ENCODE results near the gene GABRG3.

The GABRG3 gene

DNA sequence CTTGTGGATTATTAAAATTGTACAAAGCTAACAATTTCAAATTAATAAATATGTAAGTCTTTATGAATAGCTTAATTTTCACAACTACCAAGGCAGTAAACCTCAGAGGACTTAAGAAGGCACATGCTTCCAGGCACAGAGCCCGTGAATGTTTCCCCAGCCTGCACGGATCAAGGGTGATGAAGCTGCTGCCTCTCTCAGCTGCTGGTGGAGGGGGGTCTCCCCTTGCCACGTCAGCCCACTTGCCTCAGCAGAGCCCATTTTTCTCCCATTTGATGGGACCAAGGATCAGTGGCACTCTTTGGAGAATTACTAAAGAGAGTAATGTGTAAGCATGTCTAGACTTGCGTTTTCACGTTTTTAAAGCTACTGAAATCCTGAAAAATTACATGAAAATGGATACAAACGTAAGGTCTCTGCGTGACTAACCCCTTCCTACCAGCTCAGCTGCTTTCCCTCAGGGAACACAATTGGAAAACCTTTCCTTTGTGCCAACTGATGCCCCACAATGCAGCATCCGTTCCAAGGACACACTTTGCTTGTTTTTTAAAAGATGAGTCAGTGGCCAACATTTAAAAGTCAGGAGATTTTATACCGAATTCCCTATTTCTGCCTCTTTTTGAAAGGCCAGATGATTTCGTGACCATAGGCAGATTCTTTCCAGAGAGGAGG, 494.1 kb downstream of the GABRG3 start:
- H3K4me3 ChIP-seq (ENCODE audit: insufficient read length, low read depth): no peak overlapping the region
- no peak overlapping the region for H3K9ac ChIP-seq (ENCODE audit: insufficient read length, low read depth)
- TF ChIP-seq YY1 (IDR thresholded peaks at IDR 0.05; ENCODE audit: insufficient read depth, insufficient read length) (no peak), ZNF274 (IDR thresholded peaks at IDR 0.05; ENCODE audit: low read depth, low read length) (no peak), SUZ12 (IDR thresholded peaks at IDR 0.05; ENCODE audit: extremely low read depth, insufficient read depth, insufficient read length) (no peak)
- H3K27me3 ChIP-seq (ENCODE audit: insufficient read depth, insufficient read length): no peaks in the 10 kb centered on the region
- H3K9me3 ChIP-seq (ENCODE audit: insufficient read depth, low read length): no peaks in the 10 kb centered on the region
- H3K4me1 ChIP-seq (ENCODE audit: insufficient read depth, insufficient read length): no peaks in the 10 kb centered on the region
- DNase-seq (ENCODE audit: low read depth, low spot score): no peak
- no peaks in the 10 kb centered on the region for H3K36me3 ChIP-seq (ENCODE audit: insufficient read depth, insufficient read length, low read length)

- no peak overlapping the region for H3K9ac ChIP-seq (ENCODE audit: insufficient read length, low read depth)
- no peak overlapping the region for H3K4me3 ChIP-seq (ENCODE audit: insufficient read length, low read depth)
- H3K36me3 ChIP-seq (ENCODE audit: insufficient read depth, insufficient read length, low read length): no peaks in the 10 kb centered on the region
- no peak for DNase-seq (ENCODE audit: low read depth, low spot score)
- TF ChIP-seq ZNF274 (IDR thresholded peaks at IDR 0.05; ENCODE audit: low read depth, low read length) (no peak), SUZ12 (IDR thresholded peaks at IDR 0.05; ENCODE audit: extremely low read depth, insufficient read depth, insufficient read length) (no peak), YY1 (IDR thresholded peaks at IDR 0.05; ENCODE audit: insufficient read depth, insufficient read length) (no peak)
- H3K27me3 ChIP-seq (ENCODE audit: insufficient read depth, insufficient read length): no peaks in the 10 kb centered on the region
- H3K4me1 ChIP-seq (ENCODE audit: insufficient read depth, insufficient read length): no peaks in the 10 kb centered on the region
- H3K9me3 ChIP-seq (ENCODE audit: insufficient read depth, low read length): peaks cover 3% of the 10 kb centered on the region; the same call in 1 of the 2 replicates
Measured at GRCh38 chr15:27466758-27467157, 495.8 kb downstream of the GABRG3 start.

DNA sequence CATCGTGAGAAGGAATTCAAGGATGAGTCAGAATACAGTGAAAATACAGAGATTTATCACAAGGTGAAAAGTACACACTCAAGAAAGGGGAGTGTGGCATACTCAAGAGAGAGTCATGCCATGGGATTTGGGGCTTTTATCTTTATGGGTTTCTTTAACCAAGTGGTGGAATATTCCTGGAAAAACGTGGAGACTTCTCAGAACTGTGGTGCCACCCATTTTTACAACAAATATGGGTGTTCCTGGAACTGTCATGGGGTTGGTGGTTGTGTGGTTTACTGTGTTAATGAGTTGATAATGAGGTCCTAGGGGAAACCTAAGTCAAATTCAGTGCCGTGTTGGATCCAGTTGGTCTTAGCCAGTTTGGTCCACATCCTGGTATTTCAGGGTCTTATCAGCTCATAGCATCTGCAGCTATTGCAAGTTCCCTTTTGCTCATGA, 497.2 kb downstream of the GABRG3 start:
- no peak for TF ChIP-seq SUZ12 (IDR thresholded peaks at IDR 0.05; ENCODE audit: extremely low read depth, insufficient read depth, insufficient read length)
- no peak for TF ChIP-seq ZNF274 (IDR thresholded peaks at IDR 0.05; ENCODE audit: low read depth, low read length)
- TF ChIP-seq YY1 (IDR thresholded peaks at IDR 0.05; ENCODE audit: insufficient read depth, insufficient read length): no peak
- H3K9ac ChIP-seq (ENCODE audit: insufficient read length, low read depth): no peak overlapping the region

GRCh38 chr15:27473845-27474244, 502.9 kb downstream of the GABRG3 start:
- TF ChIP-seq YY1 (IDR thresholded peaks at IDR 0.05; ENCODE audit: insufficient read depth, insufficient read length) (no peak), ZNF274 (IDR thresholded peaks at IDR 0.05; ENCODE audit: low read depth, low read length) (no peak), SUZ12 (IDR thresholded peaks at IDR 0.05; ENCODE audit: extremely low read depth, insufficient read depth, insufficient read length) (no peak)
- no peak for DNase-seq (ENCODE audit: low read depth, low spot score)
- Histone ChIP-seq H3K27me3 (ENCODE audit: insufficient read depth, insufficient read length) (no peaks in the 10 kb centered on the region), H3K36me3 (ENCODE audit: insufficient read depth, insufficient read length, low read length) (no peaks in the 10 kb centered on the region), H3K9ac (ENCODE audit: insufficient read length, low read depth) (no peak overlapping the region), H3K9me3 (ENCODE audit: insufficient read depth, low read length) (peaks cover 3% of the 10 kb centered on the region; the same call in 1 of the 2 replicates), H3K4me1 (ENCODE audit: insufficient read depth, insufficient read length) (no peaks in the 10 kb centered on the region), H3K4me3 (ENCODE audit: insufficient read length, low read depth) (no peak overlapping the region)

More for the DNA sequence above, 497.2 kb downstream of the GABRG3 start:
- Histone ChIP-seq H3K4me1 (ENCODE audit: insufficient read depth, insufficient read length) (no peaks in the 10 kb centered on the region), H3K4me3 (ENCODE audit: insufficient read length, low read depth) (no peak overlapping the region), H3K27me3 (ENCODE audit: insufficient read depth, insufficient read length) (no peaks in the 10 kb centered on the region), H3K36me3 (ENCODE audit: insufficient read depth, insufficient read length, low read length) (no peaks in the 10 kb centered on the region), H3K9me3 (ENCODE audit: insufficient read depth, low read length) (peaks cover 3% of the 10 kb centered on the region; the same call in 1 of the 2 replicates)
- DNase-seq (ENCODE audit: low read depth, low spot score): no peak

DNA sequence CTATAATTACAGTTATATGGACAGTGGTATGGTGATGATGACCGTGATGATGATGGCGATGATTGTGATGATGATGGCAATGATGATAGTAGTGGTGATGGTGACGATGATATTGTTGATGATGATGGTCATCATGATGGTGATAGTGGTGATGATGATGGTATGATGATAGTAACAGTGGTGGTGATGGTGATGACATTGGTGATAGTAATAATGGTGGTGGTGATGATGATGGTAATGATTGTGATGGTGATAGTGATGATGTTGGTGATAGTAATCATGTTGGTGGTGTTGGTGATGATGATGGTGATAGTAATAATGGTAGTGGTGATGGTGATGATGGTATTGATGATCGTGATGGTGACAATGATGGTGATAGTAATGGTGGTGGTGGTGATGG, 504.4 kb downstream of the GABRG3 start:
- H3K4me3 ChIP-seq (ENCODE audit: insufficient read length, low read depth): no peak overlapping the region
- no peaks in the 10 kb centered on the region for H3K36me3 ChIP-seq (ENCODE audit: insufficient read depth, insufficient read length, low read length)
- H3K27me3 ChIP-seq (ENCODE audit: insufficient read depth, insufficient read length): no peaks in the 10 kb centered on the region
- no peak overlapping the region for H3K9ac ChIP-seq (ENCODE audit: insufficient read length, low read depth)
- DNase-seq (ENCODE audit: low read depth, low spot score): no peak
- TF ChIP-seq SUZ12 (IDR thresholded peaks at IDR 0.05; ENCODE audit: extremely low read depth, insufficient read depth, insufficient read length) (no peak), ZNF274 (IDR thresholded peaks at IDR 0.05; ENCODE audit: low read depth, low read length) (no peak), YY1 (IDR thresholded peaks at IDR 0.05; ENCODE audit: insufficient read depth, insufficient read length) (no peak)
- H3K4me1 ChIP-seq (ENCODE audit: insufficient read depth, insufficient read length): no peaks in the 10 kb centered on the region
- peaks cover 3% of the 10 kb centered on the region; the same call in 1 of the 2 replicates for H3K9me3 ChIP-seq (ENCODE audit: insufficient read depth, low read length)

GRCh38 chr15:27479296-27480140, 508.5 kb downstream of the GABRG3 start:
- H3K9me3 ChIP-seq (ENCODE audit: insufficient read depth, low read length): no peaks in the 10 kb centered on the region
- H3K4me3 ChIP-seq (ENCODE audit: insufficient read length, low read depth): no peak overlapping the region
- H3K36me3 ChIP-seq (ENCODE audit: insufficient read depth, insufficient read length, low read length): no peaks in the 10 kb centered on the region
- DNase-seq (ENCODE audit: low read depth, low spot score): no peak
- no peak overlapping the region for H3K9ac ChIP-seq (ENCODE audit: insufficient read length, low read depth)
- peaks cover 2% of the 10 kb centered on the region for H3K4me1 ChIP-seq (ENCODE audit: insufficient read depth, insufficient read length)
- no peaks in the 10 kb centered on the region for H3K27me3 ChIP-seq (ENCODE audit: insufficient read depth, insufficient read length)
- no peak for TF ChIP-seq SUZ12 (IDR thresholded peaks at IDR 0.05; ENCODE audit: extremely low read depth, insufficient read depth, insufficient read length)
- TF ChIP-seq YY1 (IDR thresholded peaks at IDR 0.05; ENCODE audit: insufficient read depth, insufficient read length): no peak
- TF ChIP-seq ZNF274 (IDR thresholded peaks at IDR 0.05; ENCODE audit: low read depth, low read length): no peak

DNA sequence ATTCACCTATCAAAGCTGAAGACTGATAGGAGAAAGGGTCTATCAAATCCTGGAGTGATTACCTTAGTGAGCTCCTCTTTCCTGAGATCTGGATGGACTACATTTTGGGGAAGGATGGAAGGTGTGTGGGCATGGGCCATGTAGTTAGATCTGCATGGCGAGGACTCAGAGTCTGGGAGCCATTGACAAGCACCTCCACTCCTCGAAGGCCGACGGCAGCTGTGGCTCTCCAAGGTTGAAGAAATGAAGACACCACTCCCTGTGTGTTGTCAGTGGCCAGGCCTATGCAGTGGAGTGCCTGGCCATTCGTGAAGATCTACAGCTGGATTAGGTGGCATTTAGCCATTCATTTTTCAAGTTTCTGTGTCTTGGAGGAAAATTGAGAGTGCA, 509.2 kb downstream of the GABRG3 start:
- peaks cover 2% of the 10 kb centered on the region for H3K4me1 ChIP-seq (ENCODE audit: insufficient read depth, insufficient read length)
- no peak for DNase-seq (ENCODE audit: low read depth, low spot score)
- H3K27me3 ChIP-seq (ENCODE audit: insufficient read depth, insufficient read length): no peaks in the 10 kb centered on the region
- H3K9ac ChIP-seq (ENCODE audit: insufficient read length, low read depth): no peak overlapping the region
- H3K9me3 ChIP-seq (ENCODE audit: insufficient read depth, low read length): no peaks in the 10 kb centered on the region
- no peak for TF ChIP-seq YY1 (IDR thresholded peaks at IDR 0.05; ENCODE audit: insufficient read depth, insufficient read length)
- H3K36me3 ChIP-seq (ENCODE audit: insufficient read depth, insufficient read length, low read length): no peaks in the 10 kb centered on the region
- no peak overlapping the region for H3K4me3 ChIP-seq (ENCODE audit: insufficient read length, low read depth)
